NCI-H2196 (cell line): ENCODE measurements around the gene VPS26C.
A peak's percentile ranks its signal among the peaks of the same experiment; 100 is the strongest.
"Not testable (repeated sequence)": the region's sequence is repeated elsewhere in the genome, so short reads cannot be mapped to it uniquely, and the experiment has no call there.

Experiments used
- DNase-seq: peaks from one replicate; lab custom pipeline; 2025; ENCODE audit not compliant: unreplicated experiment; lab: John Stamatoyannopoulos, UW

Gene VPS26C

GRCh38 chr21:37267269-37268185, at the start of gene VPS26C:
Gene VPS26C, minus strand, starts transcription at chr21:37267334. Its CDS starts 40 bp downstream, at chr21:37267294.
- peak; percentile 99 for DNase-seq

GRCh38 chr21:37316072-37316471, 48.9 kb upstream of the VPS26C start:
- not testable (repeated sequence) for DNase-seq

- DNase-seq, result no peak
Observed at GRCh38 chr21:37300114-37300751, 33.1 kb upstream of the VPS26C start.

GRCh38 chr21:37297364-37297763, 30.2 kb upstream of the VPS26C start:
- no peak for DNase-seq

GRCh38 chr21:37294679-37295078, 27.5 kb upstream of the VPS26C start:
- DNase-seq, result no peak

- DNase-seq, result no peak
Observed at GRCh38 chr21:37292941-37293340, 25.8 kb upstream of the VPS26C start.

GRCh38 chr21:37292041-37292440, 24.9 kb upstream of the VPS26C start:
- DNase-seq, result no peak

- not testable (repeated sequence) for DNase-seq
Observed at GRCh38 chr21:37283191-37283710, 16.1 kb upstream of the VPS26C start.

GRCh38 chr21:37282602-37283001, 15.5 kb upstream of the VPS26C start:
- DNase-seq, result not testable (repeated sequence)

GRCh38 chr21:37281993-37282392, 14.9 kb upstream of the VPS26C start:
- DNase-seq, result no peak

- no peak for DNase-seq
Observed at GRCh38 chr21:37281579-37281978, 14.4 kb upstream of the VPS26C start.

- not testable (repeated sequence) for DNase-seq
Observed at GRCh38 chr21:37279271-37279670, 12.1 kb upstream of the VPS26C start.

- no peak for DNase-seq
Observed at GRCh38 chr21:37278199-37278598, 11.1 kb upstream of the VPS26C start.

- no peak for DNase-seq
Observed at GRCh38 chr21:37276377-37276776, 9.2 kb upstream of the VPS26C start.

GRCh38 chr21:37273911-37274690, 7.0 kb upstream of the VPS26C start:
- no peak for DNase-seq

GRCh38 chr21:37273440-37273839, 6.3 kb upstream of the VPS26C start:
- DNase-seq, result no peak

GRCh38 chr21:37272897-37273296, 5.8 kb upstream of the VPS26C start:
- no peak for DNase-seq

GRCh38 chr21:37270576-37271365, 3.6 kb upstream of the VPS26C start:
- no peak for DNase-seq

GRCh38 chr21:37269481-37269880, 2.3 kb upstream of the VPS26C start:
- no peak for DNase-seq

- no peak for DNase-seq
Observed at GRCh38 chr21:37268186-37268503, 1.0 kb upstream of the VPS26C start.
